H54 (cell line): Measurements from ENCODE around the gene VPS13A.

ENCODE experiments used
- DNase-seq: peaks from one replicate; pipeline ENCODE4 v3.0.0; 2011; ENCODE audit warnings: low spot score, mixed read lengths; ENCODE audit not compliant: insufficient read length
- FAIRE-seq: peaks from 3 replicates; lab custom pipeline; 2011; peaks lifted over from hg19 to GRCh38; lab: Jason Lieb, UNC
- POLR2A ChIP-seq: IDR thresholded peaks from 2 replicates; pipeline ENCODE4 v1.6.1; 2011; ENCODE audit warnings: low read depth, mild to moderate bottlenecking, low read length

The VPS13A gene

GRCh38 chr9:77166193-77166592 is 11.1 kb upstream of the VPS13A start:
- FAIRE-seq (no peak), DNase-seq (no peak)
- TF ChIP-seq POLR2A: no peak

- FAIRE-seq (no peak), DNase-seq (no peak)
- no peak for TF ChIP-seq POLR2A
These were observed 6.2 kb upstream of the VPS13A start for GRCh38 chr9:77170991-77171699.

GRCh38 chr9:77175151-77175550 is 2.2 kb upstream of the VPS13A start:
- FAIRE-seq (peak; percentile 48), DNase-seq (no peak)
- no peak for TF ChIP-seq POLR2A

GRCh38 chr9:77176106-77176505 is 1.2 kb upstream of the VPS13A start:
- DNase-seq (no peak), FAIRE-seq (no peak)
- no peak for TF ChIP-seq POLR2A

GRCh38 chr9:77176686-77177142 is 620 bp upstream of the VPS13A start:
- FAIRE-seq (no peak), DNase-seq (no peak)

GRCh38 chr9:77177894-77178794 is 810 bp downstream of the VPS13A start:
- no peak for TF ChIP-seq POLR2A
- FAIRE-seq: peak; percentile 33

More at GRCh38 chr9:77176686-77177142, 620 bp upstream of the VPS13A start:
- peak; percentile 36; the same call in 1 of the 2 replicates for TF ChIP-seq POLR2A

GRCh38 chr9:77180056-77180455 is 2.7 kb downstream of the VPS13A start:
- DNase-seq: no peak
- peak; percentile 45 for FAIRE-seq
- TF ChIP-seq POLR2A: no peak

More at GRCh38 chr9:77177894-77178794, 810 bp downstream of the VPS13A start:
- DNase-seq: peak; percentile 48

GRCh38 chr9:77183581-77183980 is 6.2 kb downstream of the VPS13A start:
- TF ChIP-seq POLR2A: no peak
- DNase-seq (no peak), FAIRE-seq (no peak)

GRCh38 chr9:77188242-77188641 is 10.9 kb downstream of the VPS13A start:
- no peak for DNase-seq
- FAIRE-seq: no peak
- TF ChIP-seq POLR2A: no peak

GRCh38 chr9:77194423-77194822 is 17.1 kb downstream of the VPS13A start:
- DNase-seq (no peak), FAIRE-seq (peak; percentile 95)
- TF ChIP-seq POLR2A: no peak

GRCh38 chr9:77210116-77210515 is 32.8 kb downstream of the VPS13A start:
- FAIRE-seq (no peak), DNase-seq (no peak)
- TF ChIP-seq POLR2A: no peak

GRCh38 chr9:77211561-77211960 is 34.2 kb downstream of the VPS13A start:
- peak; percentile 81 for FAIRE-seq
- TF ChIP-seq POLR2A: no peak
- DNase-seq: no peak

- TF ChIP-seq POLR2A: no peak
- DNase-seq (no peak), FAIRE-seq (no peak)
These were observed 35.5 kb downstream of the VPS13A start for GRCh38 chr9:77212801-77213200.

GRCh38 chr9:77215874-77216273 is 38.5 kb downstream of the VPS13A start:
- DNase-seq (no peak), FAIRE-seq (peak; percentile 71)
- no peak for TF ChIP-seq POLR2A
